HG03432 (cell line): ENCODE results near the gene DDX11.
"Not testable (repeated sequence)": the region's sequence is repeated elsewhere in the genome, so short reads cannot be mapped to it uniquely, and the experiment has no call there.

ENCODE experiments used
- ATAC-seq: cut with Tn5 transposase; IDR thresholded peaks from one replicate; pipeline ENCODE4 v1.9.1; 2021; ENCODE audit warnings: mild to moderate bottlenecking, moderate library complexity; ENCODE audit not compliant: unreplicated experiment

DDX11 gene

GRCh38 chr12:31121022-31121728, 47.5 kb downstream of the DDX11 start:
- ATAC-seq, result not testable (repeated sequence)

- ATAC-seq, result no peak
Observed at GRCh38 chr12:31122481-31122880, 48.8 kb downstream of the DDX11 start.

- ATAC-seq, result not testable (repeated sequence)
Observed at GRCh38 chr12:31124158-31124557, 50.5 kb downstream of the DDX11 start.

GRCh38 chr12:31125171-31125570, 51.5 kb downstream of the DDX11 start:
- not testable (repeated sequence) for ATAC-seq

GRCh38 chr12:31127209-31127848, 53.7 kb downstream of the DDX11 start:
- not testable (repeated sequence) for ATAC-seq

GRCh38 chr12:31136581-31136980, 62.9 kb downstream of the DDX11 start:
- ATAC-seq, result not testable (repeated sequence)

- not testable (repeated sequence) for ATAC-seq
Observed at GRCh38 chr12:31144768-31145167, 71.1 kb downstream of the DDX11 start.

- ATAC-seq, result not testable (repeated sequence)
Observed at GRCh38 chr12:31145296-31145695, 71.6 kb downstream of the DDX11 start.

- ATAC-seq, result not testable (repeated sequence)
Observed at GRCh38 chr12:31147415-31147814, 73.8 kb downstream of the DDX11 start.

- ATAC-seq, result not testable (repeated sequence)
Observed at GRCh38 chr12:31150766-31151165, 77.1 kb downstream of the DDX11 start.
